A172 (cell line): ENCODE data around the gene PRKN. TPM values are rescaled to one million over a fixed set of nuclear protein-coding genes. Genes with fewer than 3 reads are reported as not detected.

Experiments
- DNase-seq: peaks from one replicate; pipeline ENCODE4 v3.0.0-alpha.2; 2015; ENCODE audit warnings: low spot score
- total RNA-seq: library from RNA; depleted of rRNA; stranded (reverse); fragments of >200 nt; shearing (Covaris generic); gene quantifications from 2 replicates; pipeline ENCODE4 v1.2.3, GENCODE V29; 2014

The PRKN gene
- total RNA-seq, 1 experiment from 2014 or later, result 0.43 TPM

DNA sequence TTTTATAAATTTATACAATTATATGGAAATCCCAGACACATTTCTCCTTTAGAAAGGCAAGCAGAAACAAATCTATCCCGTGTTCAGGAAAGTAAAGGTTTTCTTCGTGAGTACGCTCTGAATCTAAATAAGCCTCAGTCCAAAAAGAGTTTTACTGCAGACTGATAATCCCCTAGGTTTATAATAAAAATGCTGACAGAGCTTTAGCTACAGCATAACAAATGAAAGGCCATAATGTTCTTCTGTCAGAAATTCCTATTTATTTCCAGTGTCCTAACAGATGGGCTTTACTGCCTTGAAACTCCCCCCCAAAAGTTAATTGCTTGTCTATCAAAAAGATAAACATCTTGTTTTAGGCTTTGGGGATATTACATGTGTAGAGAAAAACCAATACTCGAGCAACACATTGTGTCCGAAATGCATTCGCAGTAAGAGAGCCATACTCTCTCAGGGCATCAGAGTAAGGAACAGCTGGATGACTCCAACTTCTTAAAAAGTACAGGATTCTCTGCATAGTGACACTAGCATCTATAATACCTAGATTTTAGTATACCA, 109.0 kb downstream of the PRKN start:
- no peak for DNase-seq

GRCh38 chr6:162615016-162615705, 112.4 kb downstream of the PRKN start:
- DNase-seq, result no peak

- no peak for DNase-seq
Observed at GRCh38 chr6:162613310-162613709, 114.3 kb downstream of the PRKN start.

- no peak for DNase-seq
Observed at GRCh38 chr6:162612613-162613012, 115.0 kb downstream of the PRKN start.

DNA sequence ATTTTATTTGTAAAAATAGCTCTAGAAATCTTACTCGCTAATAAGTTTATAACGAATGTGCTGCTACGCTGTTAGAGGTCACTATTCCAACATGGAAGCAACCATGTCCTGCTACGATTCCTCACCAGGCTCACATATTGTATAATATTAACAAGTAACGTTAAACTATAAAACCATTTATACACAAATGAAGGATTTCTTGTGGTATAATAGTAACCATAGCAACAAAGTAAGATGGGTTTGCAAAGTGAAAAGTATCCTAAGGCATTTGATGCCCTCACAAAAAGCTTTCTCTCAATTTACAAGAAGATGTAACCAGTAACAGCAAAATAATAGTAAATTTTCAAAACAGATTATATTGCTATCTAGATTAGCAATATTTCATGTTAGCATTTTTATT, 117.2 kb downstream of the PRKN start:
- DNase-seq, result no peak

- no peak for DNase-seq
Observed at GRCh38 chr6:162605881-162606280, 121.7 kb downstream of the PRKN start.

DNA sequence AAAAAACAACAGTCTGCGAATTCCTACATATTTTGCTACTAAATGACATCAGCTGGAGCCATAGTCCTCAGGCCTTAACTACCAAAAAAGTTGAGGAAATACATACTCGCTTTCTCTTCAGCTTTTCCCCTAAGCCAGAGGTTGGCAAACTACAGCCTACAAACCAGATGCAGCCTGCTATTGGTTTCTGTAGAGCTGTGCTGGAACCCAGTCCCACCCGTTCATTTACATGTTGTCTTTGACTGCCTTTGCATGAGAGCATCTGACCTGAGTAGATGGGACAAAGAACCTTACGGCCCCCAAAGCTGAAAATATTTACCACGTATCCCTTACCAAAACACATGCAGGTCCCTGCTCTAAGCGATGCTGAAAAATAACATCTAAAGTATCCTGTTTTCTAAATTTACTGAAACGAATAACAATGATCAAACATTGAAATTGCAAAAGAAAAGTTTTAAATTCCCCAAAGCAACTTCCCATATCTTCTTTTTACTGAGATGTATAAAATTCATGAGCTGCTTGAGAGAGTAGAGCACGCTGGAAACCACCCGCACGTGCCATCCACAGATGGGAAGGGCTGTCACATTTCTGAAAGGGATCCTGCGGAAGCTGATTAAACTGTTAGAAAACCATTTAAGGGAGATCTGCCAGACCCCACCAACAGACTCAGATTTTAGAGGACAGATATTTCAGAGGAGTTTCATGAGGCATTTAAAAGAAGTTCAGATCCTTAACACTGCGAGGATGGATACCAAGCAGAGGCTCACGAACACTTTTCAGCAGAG, 124.1 kb downstream of the PRKN start:
- DNase-seq, result no peak

DNA sequence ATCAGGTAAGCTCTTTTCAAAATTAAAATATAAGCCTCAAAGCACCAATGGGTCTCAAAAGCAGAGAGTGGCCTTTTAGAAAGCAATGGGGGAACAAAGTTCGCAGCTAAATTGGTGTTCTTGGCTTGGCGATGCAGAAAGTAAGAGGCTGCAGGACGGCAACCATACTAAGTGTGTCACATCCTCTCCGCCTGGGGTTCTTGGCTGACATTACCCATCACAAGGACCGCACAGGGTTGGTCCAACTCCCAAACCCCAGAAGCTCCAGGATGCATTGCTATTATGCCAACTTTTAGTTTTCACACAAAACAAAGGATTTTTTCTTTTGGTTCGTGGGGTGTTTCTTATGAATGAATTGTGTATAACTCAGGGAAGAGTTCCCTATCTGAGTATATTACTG, 124.8 kb downstream of the PRKN start:
- DNase-seq, result no peak

- DNase-seq, result no peak
Observed at GRCh38 chr6:162596676-162597075, 130.9 kb downstream of the PRKN start.

GRCh38 chr6:162591517-162591916, 136.0 kb downstream of the PRKN start:
- no peak for DNase-seq

DNA sequence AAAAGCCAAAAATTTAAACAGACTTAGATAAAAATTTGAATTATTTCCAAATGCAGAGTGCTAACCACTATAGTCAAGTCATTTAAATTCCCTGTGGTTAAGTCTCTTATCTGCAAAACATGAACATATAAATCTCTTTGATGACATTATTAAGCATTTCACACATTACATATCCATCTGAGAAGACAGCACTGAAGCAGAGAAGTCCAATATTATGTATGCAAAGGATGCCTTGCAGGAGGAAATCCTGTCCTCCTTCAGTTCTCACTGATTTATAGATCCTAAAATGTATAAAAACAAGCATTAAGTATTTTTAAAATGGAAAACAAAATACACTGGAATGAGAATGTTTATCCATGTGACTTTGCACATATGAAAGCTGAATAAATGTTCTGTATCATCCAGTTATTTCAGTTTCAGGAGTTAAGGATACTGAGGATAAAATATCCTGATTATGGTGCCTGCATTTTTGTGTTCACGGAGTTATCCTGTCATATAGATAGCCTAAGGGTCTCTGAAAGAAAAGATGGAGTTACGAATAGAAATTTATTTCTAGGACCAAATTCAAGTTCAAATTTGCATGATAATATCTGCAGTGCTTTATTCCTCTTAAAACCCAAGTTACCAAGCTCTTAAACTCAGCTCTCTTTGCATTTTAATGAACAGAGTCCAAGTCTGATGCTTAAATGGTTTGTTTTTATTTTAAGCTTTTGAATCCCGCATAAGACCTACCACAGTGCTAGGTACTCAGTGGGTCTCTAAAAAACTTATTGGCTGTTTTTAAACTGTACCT, 145.4 kb downstream of the PRKN start:
- DNase-seq, result no peak

- DNase-seq, result no peak
Observed at GRCh38 chr6:162580619-162581018, 146.9 kb downstream of the PRKN start.

- DNase-seq, result no peak
Observed at GRCh38 chr6:162576016-162576415, 151.6 kb downstream of the PRKN start.

GRCh38 chr6:162572240-162572639, 155.3 kb downstream of the PRKN start:
- no peak for DNase-seq

GRCh38 chr6:162568266-162568665, 159.3 kb downstream of the PRKN start:
- DNase-seq, result no peak

GRCh38 chr6:162562041-162562440, 165.5 kb downstream of the PRKN start:
- no peak for DNase-seq

DNA sequence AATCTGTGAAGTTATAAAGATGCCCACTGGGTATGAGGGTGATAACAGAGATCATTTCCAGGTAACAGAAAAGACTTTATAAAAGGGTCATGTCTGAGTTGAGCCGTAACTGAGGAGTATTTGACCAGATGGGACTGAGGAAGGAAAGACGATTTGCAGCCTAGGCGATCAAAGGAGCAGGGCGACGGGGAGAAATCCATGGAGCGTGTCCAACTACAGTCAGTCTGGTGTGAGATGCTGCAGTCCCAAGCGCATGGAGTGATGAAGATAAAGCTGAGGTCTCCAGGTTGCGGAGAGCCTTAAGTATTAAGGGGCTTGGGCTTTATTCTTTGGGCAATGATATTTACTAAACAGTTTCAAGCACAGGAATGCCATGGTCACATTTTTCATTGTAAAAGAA, 166.7 kb downstream of the PRKN start:
- DNase-seq, result no peak

- DNase-seq, result no peak
Observed at GRCh38 chr6:162554531-162554930, 173.0 kb downstream of the PRKN start.

GRCh38 chr6:162546905-162547304, 180.7 kb downstream of the PRKN start:
- no peak for DNase-seq

- DNase-seq, result no peak
Observed at GRCh38 chr6:162543221-162543620, 184.3 kb downstream of the PRKN start.

- DNase-seq, result no peak
Observed at GRCh38 chr6:162541019-162541601, 186.5 kb downstream of the PRKN start.

GRCh38 chr6:162539321-162539720, 188.2 kb downstream of the PRKN start:
- no peak for DNase-seq
